Fibroblast of skin of abdomen (primary cell): ENCODE results near the gene IRAK2.

Experiments used
- DNase-seq: peaks from one replicate; pipeline ENCODE4 v3.0.0-alpha.2; 2013

Gene IRAK2

GRCh38 chr3:10224794-10225665, 60.3 kb downstream of the IRAK2 start:
- DNase-seq = peak; percentile 64

GRCh38 chr3:10226293-10226692, 61.6 kb downstream of the IRAK2 start:
- no peak for DNase-seq

GRCh38 chr3:10228248-10228950, 63.7 kb downstream of the IRAK2 start:
- DNase-seq = no peak

- DNase-seq = no peak
These were observed 64.9 kb downstream of the IRAK2 start for GRCh38 chr3:10229576-10229975.

GRCh38 chr3:10232137-10232536, 67.4 kb downstream of the IRAK2 start:
- no peak for DNase-seq

- no peak for DNase-seq
These were observed 69.3 kb downstream of the IRAK2 start for GRCh38 chr3:10233988-10234387.

GRCh38 chr3:10234526-10235230, 70.0 kb downstream of the IRAK2 start:
- no peak for DNase-seq

- no peak for DNase-seq
These were observed 70.8 kb downstream of the IRAK2 start for GRCh38 chr3:10235551-10235950.

- DNase-seq = no peak
These were observed 73.8 kb downstream of the IRAK2 start for GRCh38 chr3:10238345-10239183.

- no peak for DNase-seq
These were observed 76.1 kb downstream of the IRAK2 start for GRCh38 chr3:10240799-10241198.

- peak; percentile 88 for DNase-seq
These were observed 77.7 kb downstream of the IRAK2 start for GRCh38 chr3:10242182-10243065.

- DNase-seq = peak; percentile 67
These were observed 79.3 kb downstream of the IRAK2 start for GRCh38 chr3:10244009-10244408.

GRCh38 chr3:10245081-10245712, 80.5 kb downstream of the IRAK2 start:
- DNase-seq = no peak

- no peak for DNase-seq
These were observed 83.0 kb downstream of the IRAK2 start for GRCh38 chr3:10247679-10248183.

GRCh38 chr3:10248184-10248983, 83.7 kb downstream of the IRAK2 start, which contains the start of gene TATDN2:
TSS of gene TATDN2 (plus strand) at chr3:10248459. CDS start at chr3:10249201, 742 bp downstream.
- peak; percentile 97 for DNase-seq

- DNase-seq = no peak
These were observed 84.4 kb downstream of the IRAK2 start for GRCh38 chr3:10248984-10249748.

- peak; percentile 13 for DNase-seq
These were observed 85.1 kb downstream of the IRAK2 start for GRCh38 chr3:10249833-10250232.

GRCh38 chr3:10251006-10251405, 86.3 kb downstream of the IRAK2 start:
- no peak for DNase-seq

GRCh38 chr3:10253731-10254130, 89.0 kb downstream of the IRAK2 start:
- no peak for DNase-seq
